Sigmoid colon (tissue), 7 donors: ENCODE results near the gene NCF4. TPM values are rescaled to one million over a fixed set of nuclear protein-coding genes. Genes with fewer than 3 reads are reported as not detected.

ENCODE experiments used
- DNase-seq: peaks from one replicate; pipeline ENCODE4 v3.0.0-alpha.2; 2019
- H3K27ac ChIP-seq, 4 donors: fragments of 200-600 bp; sonication (generic); one replicate each; pipeline ENCODE4 v1.5.1; 2016 to 2019; ENCODE audit warnings: mild to moderate bottlenecking in 1 of 4
- H3K27me3 ChIP-seq, 3 donors: fragments of 200-600 bp; sonication (generic); one replicate each; pipeline ENCODE4 v1.5.1; 2019; ENCODE audit warnings: mild to moderate bottlenecking in 1 of 3
- H3K36me3 ChIP-seq, 4 donors: fragments of 200-600 bp; sonication (generic); one replicate each; pipeline ENCODE4 v1.5.1; 2016 to 2019
- H3K4me1 ChIP-seq, 4 donors: fragments of 200-600 bp; sonication (generic); one replicate each; pipeline ENCODE4 v1.5.1; 2017 to 2019
- H3K4me3 ChIP-seq, 4 donors: fragments of 200-600 bp; sonication (generic); one replicate each; pipeline ENCODE4 v1.5.1; 2017 to 2019; ENCODE audit warnings: mild to moderate bottlenecking in 2 of 4, moderate library complexity in 1 of 4
- H3K9me3 ChIP-seq, 4 donors: fragments of 200-600 bp in 3 of 4; sonication (generic) in 3 of 4; one replicate each; pipeline versions ENCODE4 v1.5.1 to v1.6.1; 2013 to 2019
- EP300 ChIP-seq, 4 donors: sonication (generic); formaldehyde crosslinking; IDR thresholded peaks; one replicate each; pipeline ENCODE4 v1.6.1; 2017; ENCODE audit warnings: antibody characterized with exemption in 4 of 4
- POLR2A ChIP-seq, 2 donors: fragments of 450-650 bp; IDR thresholded peaks; one replicate each; pipeline ENCODE4 v1.6.1; 2016; ENCODE audit warnings: antibody characterized with exemption in 2 of 2, mild to moderate bottlenecking in 2 of 2, moderate library complexity in 2 of 2
- POLR2AphosphoS5 ChIP-seq, 4 donors: sonication (generic); formaldehyde crosslinking; IDR thresholded peaks; one replicate each; pipeline ENCODE4 v1.6.1; 2017; ENCODE audit warnings: antibody characterized with exemption in 4 of 4
- WGBS, 2 donors: extraction: QIAGEN DNeasy Blood & Tissue Kit; methylation state at CpG; one replicate each; pipeline ENCODE4 v1.1.7; 2013; 5-methylcytosine and 5-hydroxymethylcytosine counted together
- intact Hi-C: fragments of 100-400 bp; cut with DNase I; formaldehyde crosslinking; loops from one replicate; pipeline ENCODE4 v1.15.1; 2023
- polyA plus RNA-seq, 3 donors: library from polyadenylated mRNA; stranded (reverse); fragments of 200-250 nt; gene quantifications; one replicate each; pipeline ENCODE4 v1.2.3, GENCODE V29; 2013
- total RNA-seq, 4 donors: library from RNA; depleted of rRNA; stranded (reverse); fragments of >200 nt; gene quantifications; one replicate each; pipeline ENCODE4 v1.1.0, GENCODE V29; 2016
- TF ChIP-seq, protein P1 (sequence below), 4 experiments: fragments of 450-650 bp in 3 of 4; fragments of 200-600 bp in 1 of 4; IDR thresholded peaks; one replicate each; pipeline ENCODE4 v1.5.1; 2016 to 2019; ENCODE audit warnings: antibody characterized with exemption in 4 of 4, mild to moderate bottlenecking in 3 of 4, moderate library complexity in 2 of 4
- donor health status: healthy with polysubstance abuse.
- donor health status: Bipolar disorder and iron deficiency.
- donor health status: healthy.

The NCF4 gene
- total and polyA plus RNA-seq, 7 donors, result 13.5 to 35.8 (median 19.3) TPM

DNA sequence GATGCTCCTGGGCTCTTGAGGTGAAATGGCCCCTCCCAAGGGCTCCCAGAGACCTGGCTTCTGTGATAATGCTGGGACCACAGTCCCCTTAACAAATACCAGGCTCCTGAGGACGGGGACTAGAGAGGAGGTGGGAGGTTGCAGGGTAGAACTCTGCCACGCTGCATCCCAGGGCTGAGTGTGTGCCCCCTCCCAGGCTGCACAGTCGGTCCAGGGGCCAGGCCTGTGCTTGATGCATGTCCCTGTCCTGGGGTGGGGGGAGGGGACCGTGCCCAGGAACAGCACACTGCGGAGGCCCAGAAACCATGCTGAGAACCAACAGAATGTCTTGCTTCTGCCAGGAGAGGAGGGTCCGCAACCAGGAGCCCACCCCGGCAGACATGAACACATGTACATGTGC lies 61.9 kb downstream of the NCF4 start:
- Histone ChIP-seq H3K4me1 (peaks cover 0 to 21% (median 15%) of the 10 kb centered on the region in 4 donors), H3K9me3 (no peaks in the 10 kb centered on the region), H3K4me3 (no peak overlapping the region), H3K36me3 (no peaks in the 10 kb centered on the region), H3K27me3 (no peaks in the 10 kb centered on the region), H3K27ac (no peak overlapping the region)
- WGBS, 2 donors, result 77 to 85% methylated on average over 7 of the region's 7 CpGs
- no peak for DNase-seq
- TF ChIP-seq, protein P1, sequence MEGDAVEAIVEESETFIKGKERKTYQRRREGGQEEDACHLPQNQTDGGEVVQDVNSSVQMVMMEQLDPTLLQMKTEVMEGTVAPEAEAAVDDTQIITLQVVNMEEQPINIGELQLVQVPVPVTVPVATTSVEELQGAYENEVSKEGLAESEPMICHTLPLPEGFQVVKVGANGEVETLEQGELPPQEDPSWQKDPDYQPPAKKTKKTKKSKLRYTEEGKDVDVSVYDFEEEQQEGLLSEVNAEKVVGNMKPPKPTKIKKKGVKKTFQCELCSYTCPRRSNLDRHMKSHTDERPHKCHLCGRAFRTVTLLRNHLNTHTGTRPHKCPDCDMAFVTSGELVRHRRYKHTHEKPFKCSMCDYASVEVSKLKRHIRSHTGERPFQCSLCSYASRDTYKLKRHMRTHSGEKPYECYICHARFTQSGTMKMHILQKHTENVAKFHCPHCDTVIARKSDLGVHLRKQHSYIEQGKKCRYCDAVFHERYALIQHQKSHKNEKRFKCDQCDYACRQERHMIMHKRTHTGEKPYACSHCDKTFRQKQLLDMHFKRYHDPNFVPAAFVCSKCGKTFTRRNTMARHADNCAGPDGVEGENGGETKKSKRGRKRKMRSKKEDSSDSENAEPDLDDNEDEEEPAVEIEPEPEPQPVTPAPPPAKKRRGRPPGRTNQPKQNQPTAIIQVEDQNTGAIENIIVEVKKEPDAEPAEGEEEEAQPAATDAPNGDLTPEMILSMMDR (IDR thresholded peaks at IDR 0.05), result no peak
- TF ChIP-seq POLR2A (IDR thresholded peaks at IDR 0.05) (no peak), EP300 (IDR thresholded peaks at IDR 0.05) (no peak)
- intact Hi-C loops, result no loop called here

- Histone ChIP-seq H3K4me3 (no peak overlapping the region), H3K9me3 (no peaks in the 10 kb centered on the region), H3K27ac (no peak overlapping the region), H3K4me1 (peaks cover 0 to 21% (median 15%) of the 10 kb centered on the region in 4 donors), H3K36me3 (no peaks in the 10 kb centered on the region), H3K27me3 (no peaks in the 10 kb centered on the region)
- DNase-seq, result no peak
- intact Hi-C loops, result no loop called here
- WGBS, 2 donors, result 84 to 91% methylated on average over 21 of the region's 21 CpGs
- TF ChIP-seq POLR2AphosphoS5 (IDR thresholded peaks at IDR 0.05) (no peak), EP300 (IDR thresholded peaks at IDR 0.05) (no peak), POLR2A (IDR thresholded peaks at IDR 0.05) (no peak)
- TF ChIP-seq, protein P1 (IDR thresholded peaks at IDR 0.05), result no peak
These were observed 62.5 kb downstream of the NCF4 start for GRCh38 chr22:36923131-36923788.

GRCh38 chr22:36924151-36924698 lies 63.4 kb downstream of the NCF4 start:
- no peaks in the 10 kb centered on the region for H3K36me3 ChIP-seq

GRCh38 chr22:36925388-36926290 lies 64.8 kb downstream of the NCF4 start:
- Histone ChIP-seq H3K27me3 (no peaks in the 10 kb centered on the region), H3K9me3 (no peaks in the 10 kb centered on the region), H3K36me3 (no peaks in the 10 kb centered on the region), H3K4me1 (peaks cover 0 to 20% (median 15%) of the 10 kb centered on the region in 4 donors), H3K4me3 (no peak overlapping the region), H3K27ac (no peak overlapping the region)
- 85 to 88% methylated on average over 19 of the region's 19 CpGs for WGBS, 2 donors
- TF ChIP-seq POLR2AphosphoS5 (IDR thresholded peaks at IDR 0.05) (no peak), EP300 (IDR thresholded peaks at IDR 0.05) (no peak), POLR2A (IDR thresholded peaks at IDR 0.05) (no peak)
- TF ChIP-seq, protein P1 (IDR thresholded peaks at IDR 0.05), result no peak
- intact Hi-C loops, result no loop called here
- no peak for DNase-seq

More at GRCh38 chr22:36924151-36924698, 63.4 kb downstream of the NCF4 start:
- Histone ChIP-seq H3K4me1 (peaks cover 0 to 21% (median 15%) of the 10 kb centered on the region in 4 donors), H3K9me3 (no peaks in the 10 kb centered on the region), H3K4me3 (no peak overlapping the region), H3K27ac (no peak overlapping the region), H3K27me3 (no peaks in the 10 kb centered on the region)
- intact Hi-C loops, result no loop called here
- DNase-seq, result no peak
- TF ChIP-seq POLR2A (IDR thresholded peaks at IDR 0.05) (no peak), EP300 (IDR thresholded peaks at IDR 0.05) (no peak), POLR2AphosphoS5 (IDR thresholded peaks at IDR 0.05) (no peak)
- TF ChIP-seq, protein P1 (IDR thresholded peaks at IDR 0.05), result no peak
- 81 to 88% methylated on average over 8 of the region's 8 CpGs for WGBS, 2 donors
